Smooth muscle cell of the brain vasculature (primary cell): ENCODE measurements around the gene BRSK2.
"Not testable (repeated sequence)": the region's sequence is repeated elsewhere in the genome, so short reads cannot be mapped to it uniquely, and the experiment has no call there.

Source experiments
- DNase-seq: peaks from one replicate; pipeline ENCODE4 v3.0.0-alpha.2; 2012; ENCODE audit warnings: low read depth, low spot score

Gene BRSK2

DNA sequence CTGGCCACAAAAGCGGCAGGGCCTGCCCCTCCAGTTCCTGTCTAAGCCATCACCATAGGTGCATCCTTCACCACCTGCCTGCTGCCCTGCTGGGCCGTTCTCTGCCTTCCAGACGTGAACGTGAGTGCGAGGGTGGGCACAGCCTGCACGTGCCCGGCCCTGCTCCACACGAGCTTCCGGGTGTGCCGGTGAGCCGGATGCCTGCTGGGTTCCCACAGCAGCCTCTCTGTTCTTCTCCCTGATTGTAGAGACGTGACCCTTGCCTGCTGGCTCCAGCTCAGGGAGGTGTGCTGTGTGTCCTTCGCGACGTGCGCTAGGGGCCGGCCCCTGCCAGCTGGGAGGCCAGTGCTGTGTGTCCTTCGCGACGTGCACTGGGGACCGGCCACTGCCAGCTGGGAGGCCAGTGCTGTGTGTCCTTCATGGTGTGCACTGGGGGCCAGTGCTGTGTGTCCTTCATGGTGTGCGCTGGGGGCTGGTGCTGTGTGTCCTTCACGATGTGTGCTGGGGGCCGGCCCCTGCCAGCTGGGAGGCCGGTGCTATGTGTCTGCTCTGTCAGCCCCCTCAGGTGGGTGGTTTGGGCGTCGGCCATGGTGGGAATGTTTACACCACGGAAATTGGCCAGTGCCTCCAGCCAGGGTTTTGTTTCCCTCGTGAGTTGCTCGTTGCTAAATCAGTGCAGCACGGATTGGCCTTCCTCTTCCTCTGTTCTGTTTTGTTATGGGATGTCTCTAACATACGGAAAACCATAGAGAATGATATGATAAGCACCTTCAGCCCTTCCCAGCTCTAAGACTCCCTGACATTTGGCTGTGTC is 35.4 kb upstream of the BRSK2 start:
- no peak for DNase-seq

DNA sequence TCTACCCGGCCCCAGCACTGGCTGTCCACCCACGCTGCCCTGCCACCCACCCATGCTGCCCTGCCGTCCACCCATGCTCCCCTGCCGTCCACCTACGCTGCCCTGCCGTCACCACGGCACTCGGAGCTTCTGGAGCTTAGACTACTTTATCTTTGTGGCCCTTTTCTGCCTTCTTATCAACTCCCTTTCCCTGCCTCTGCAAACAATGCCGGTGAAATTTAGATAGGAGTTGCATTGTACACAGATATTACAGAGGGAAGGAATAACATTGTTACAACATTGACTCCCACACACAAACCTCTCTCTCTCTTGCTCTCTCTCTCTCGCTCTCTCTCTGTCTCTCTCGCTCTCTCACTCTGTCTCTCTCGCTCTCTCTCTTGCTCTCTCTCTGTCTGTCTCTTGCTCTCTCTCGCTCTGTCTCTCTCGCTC is 33.7 kb upstream of the BRSK2 start:
- DNase-seq, result no peak

DNA sequence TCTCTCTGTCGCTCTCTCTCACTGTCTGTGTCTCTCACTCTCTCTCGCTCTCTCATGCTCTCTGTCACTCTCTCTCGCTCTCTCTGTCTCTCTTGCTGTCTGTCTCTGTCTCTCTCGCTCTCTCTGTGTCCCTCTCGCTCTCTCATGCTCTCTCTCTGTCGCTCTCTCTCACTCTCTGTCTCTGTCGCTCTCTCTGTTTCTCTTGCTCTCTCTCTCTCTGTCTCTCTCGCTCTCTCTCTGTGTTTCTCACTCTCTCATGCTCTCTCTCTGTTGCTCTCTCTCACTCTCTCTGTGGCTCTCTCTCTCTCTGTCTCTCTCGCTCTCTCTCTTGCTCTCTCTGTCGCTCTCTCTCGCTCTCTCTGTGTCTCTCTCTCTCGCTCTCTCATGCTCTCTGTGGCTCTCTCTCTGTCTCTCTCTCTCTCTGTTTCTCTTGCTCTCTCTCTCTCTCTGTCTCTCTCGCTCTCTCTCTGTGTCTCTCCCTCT is 33.2 kb upstream of the BRSK2 start:
- no peak for DNase-seq

DNA sequence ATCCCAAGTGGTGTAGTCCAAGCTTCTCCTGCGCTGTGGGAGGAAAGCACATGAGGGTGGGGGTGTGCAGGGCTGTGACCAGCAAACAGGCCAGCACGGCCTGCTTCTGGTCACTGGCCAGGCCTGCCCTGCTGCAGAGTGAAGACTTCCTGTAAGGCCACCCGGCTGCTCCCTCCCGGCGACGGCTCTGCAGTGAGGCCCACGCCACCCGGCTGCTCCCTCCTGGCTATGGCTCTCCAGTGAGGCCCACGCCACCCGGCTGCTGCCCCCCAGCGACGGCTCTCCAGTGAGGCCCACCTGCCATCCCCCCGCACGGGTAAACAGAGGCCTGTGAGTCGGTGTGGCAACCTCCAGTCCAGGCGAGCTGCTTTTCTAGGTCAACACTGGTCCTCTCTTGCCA is 31.4 kb upstream of the BRSK2 start:
- DNase-seq, result no peak

DNA sequence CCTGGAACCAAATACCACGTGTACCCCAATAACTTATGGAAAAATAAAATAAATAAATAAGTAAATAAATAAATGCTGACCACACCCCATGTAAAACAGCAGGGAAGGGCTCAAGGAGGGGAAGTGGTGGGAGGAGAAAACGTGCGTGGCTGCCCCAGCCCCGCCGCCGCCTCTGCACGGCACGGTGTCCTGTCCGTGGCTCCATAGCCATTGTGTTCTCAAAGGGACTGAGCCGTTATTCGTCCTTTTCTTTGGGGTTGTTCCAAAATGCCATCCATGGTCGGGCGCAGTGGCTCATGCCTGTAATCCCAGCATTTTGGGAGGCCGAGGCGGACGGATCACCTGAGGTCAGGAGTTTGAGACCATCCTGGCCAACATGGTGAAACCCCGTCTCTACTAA is 30.8 kb upstream of the BRSK2 start:
- not testable (repeated sequence) for DNase-seq

DNA sequence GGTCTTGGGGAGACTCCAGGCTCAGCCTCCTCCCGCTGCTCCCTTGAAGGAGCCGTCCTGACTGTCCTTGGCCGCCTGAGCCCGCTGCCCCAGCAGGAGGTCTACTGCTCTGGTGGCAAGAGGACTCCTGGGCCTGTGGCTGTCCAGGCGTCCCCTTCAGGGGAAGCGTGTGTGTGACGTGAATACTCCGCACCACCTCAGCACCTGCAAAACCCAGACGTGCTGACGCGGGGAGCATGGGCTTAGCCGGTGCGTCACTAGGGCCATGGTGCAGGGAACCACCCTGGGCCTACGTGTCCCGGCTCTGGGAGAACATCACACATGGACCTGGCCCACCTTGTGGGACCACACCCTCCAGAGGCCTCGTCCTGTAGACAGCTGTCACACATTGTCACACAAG is 30.2 kb upstream of the BRSK2 start:
- no peak for DNase-seq

DNA sequence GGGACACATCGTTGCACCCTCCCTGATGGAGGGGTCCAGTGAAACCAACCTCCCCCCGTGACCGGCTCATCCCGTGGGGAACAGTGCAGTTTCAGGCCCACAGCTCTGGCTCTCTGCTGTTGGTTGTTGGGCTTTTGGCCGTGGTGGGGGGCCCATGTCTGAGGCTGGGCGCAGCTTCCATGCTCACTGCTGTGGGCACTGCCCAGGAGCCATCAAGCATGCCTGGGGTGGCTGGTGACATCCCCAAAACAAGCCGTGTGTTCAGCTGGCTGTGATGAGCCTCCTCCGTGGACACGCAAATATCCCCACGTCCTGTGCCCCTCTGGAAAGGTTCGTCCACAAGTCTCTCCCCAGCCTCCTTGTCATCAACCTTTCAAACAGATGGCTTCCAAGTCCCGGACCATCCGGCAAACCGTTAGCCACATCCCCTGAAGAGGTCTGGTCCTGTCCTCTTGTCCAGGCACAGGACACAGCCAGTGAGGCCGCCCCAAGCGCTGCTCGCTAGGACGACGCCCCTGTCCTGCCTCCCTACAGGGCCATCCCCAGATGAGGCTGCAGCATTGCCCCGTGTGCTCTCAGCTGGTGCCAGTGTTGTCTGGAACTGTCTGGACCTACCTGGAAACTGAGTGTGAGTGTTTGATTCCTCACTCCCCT is 29.4 kb upstream of the BRSK2 start:
- DNase-seq, result no peak

DNA sequence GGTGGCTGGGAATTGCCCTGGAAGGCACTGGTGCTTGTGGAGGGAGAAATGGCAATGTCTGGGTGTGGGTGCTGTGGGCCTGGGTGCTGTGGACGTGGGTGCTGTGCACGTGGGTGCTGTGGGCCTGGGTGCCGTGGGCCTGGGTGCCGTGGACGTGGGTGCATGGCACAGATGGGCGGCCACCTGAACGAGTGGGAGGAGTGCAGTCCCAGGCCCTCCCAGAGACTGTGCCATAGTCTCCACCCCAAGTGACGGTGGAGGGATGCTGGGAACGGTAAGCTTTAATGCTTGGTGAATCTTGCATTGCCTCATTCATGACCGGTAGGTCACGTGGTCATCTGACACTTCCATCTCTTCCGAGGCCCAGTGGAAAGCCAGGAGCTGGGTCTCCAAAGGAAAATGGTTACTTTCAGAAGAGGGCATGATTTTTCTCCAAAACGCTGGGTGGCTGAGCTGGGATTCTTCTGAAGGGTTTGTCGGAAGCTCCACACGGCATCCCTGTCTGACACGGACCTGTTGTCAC is 28.8 kb upstream of the BRSK2 start:
- no peak for DNase-seq

DNA sequence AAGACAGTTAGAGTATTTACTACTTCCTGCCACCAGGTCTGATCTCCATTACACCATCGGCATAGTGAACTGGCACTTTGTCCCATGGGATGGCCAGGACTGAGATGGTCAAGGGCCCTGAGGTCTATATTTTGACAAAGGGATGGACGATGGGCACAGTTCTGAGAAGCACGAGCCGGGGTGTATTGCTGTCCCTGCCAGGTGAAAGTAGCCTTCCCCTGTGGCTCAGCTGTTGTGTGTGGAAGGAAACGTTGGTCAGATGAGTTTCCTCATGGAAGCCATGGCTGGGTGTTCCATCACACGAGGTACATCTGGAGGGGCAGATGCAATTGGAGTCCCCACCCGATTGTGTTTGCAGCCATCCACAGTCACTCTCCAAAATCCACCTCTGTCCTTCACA is 27.9 kb upstream of the BRSK2 start:
- no peak for DNase-seq

DNA sequence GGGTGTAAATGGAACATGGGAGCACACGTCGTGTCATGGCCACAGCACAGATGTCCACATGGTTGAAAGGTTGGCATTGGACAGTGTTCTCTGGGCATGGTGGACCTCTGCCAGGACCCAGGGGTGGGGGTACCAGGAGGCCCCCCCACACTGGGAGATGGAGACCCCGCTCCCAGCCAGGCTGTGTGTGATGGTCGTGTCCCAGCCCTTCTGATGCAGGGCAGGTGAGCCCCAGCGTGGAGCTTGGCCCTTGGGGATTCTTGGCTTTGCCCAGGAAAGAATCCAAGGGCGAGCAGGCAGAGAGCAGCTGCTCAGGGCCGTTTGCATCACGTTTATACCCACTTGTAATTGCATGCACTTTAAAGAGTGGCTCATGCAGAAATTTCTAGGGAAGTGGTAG is 22.0 kb upstream of the BRSK2 start:
- DNase-seq, result no peak

DNA sequence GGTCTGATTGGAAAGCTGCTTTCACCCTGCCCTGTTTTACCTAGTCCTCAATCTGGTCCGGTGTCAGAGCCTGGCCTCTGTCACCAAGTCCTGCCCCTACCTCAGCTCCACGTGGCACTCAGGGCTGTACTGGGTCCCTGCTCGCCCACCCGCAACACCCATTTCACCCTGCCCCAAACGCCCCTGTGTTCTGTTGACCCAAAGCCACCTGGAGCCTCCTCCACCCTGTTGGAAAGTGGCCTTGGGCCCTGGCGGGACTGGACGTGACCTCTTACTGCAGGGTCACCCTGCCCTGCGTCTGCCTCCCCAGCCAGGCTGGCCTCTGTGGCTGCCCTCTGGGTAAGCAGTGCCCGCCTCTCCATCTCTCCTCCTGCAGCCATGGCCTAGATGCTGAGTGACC is 21.5 kb upstream of the BRSK2 start:
- no peak for DNase-seq

DNA sequence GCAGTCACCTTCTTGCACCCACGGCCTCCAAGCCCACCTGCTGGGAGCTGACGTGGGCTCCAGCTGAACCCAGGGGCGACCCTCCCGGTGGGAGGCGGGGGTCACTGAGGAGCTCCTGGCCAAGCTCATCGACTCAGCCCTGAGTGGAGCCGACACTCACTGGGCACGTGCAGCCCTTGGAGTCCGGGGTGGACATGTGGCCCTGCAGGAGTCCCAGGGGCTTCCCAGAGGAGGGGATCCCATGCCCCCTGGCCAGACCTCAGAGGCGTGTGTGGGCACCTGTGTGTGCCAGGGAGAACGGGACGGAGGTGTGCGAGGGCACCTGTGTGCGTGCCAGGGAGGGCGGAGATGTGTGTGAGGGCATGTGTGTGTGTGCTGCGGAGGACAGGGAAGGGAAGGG is 20.8 kb upstream of the BRSK2 start:
- no peak for DNase-seq

DNA sequence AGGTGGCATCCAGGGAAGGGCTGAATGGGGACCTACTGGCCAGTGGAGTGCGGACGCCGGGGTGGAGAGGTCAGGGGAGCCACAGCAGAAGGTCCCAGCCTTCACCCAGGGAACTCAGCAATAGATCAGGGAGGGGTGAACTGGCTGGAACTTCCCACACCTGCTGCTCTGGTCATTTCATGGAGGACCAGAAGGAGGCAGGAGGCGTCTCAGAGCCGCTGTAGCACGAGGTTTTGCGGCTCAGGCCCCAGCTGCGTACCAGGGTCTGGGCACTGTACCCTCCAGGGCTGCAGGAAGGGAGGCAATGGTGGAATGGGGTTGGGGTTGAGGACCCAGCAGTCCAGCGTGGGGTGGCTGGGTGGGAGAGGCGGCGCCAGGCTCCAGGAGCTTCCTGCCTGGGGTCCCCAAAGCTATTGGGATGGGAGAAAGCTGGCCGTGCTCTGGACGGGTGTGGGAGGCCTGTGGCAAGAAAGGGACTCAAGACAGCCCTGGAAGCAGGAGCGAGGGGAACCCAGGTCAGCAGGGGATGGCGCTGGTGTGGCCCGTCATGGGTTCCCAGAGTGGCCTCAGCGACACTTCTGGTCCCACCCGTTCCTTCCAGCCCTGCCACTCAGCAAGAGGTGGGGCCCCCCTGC is 20.2 kb upstream of the BRSK2 start:
- no peak for DNase-seq

DNA sequence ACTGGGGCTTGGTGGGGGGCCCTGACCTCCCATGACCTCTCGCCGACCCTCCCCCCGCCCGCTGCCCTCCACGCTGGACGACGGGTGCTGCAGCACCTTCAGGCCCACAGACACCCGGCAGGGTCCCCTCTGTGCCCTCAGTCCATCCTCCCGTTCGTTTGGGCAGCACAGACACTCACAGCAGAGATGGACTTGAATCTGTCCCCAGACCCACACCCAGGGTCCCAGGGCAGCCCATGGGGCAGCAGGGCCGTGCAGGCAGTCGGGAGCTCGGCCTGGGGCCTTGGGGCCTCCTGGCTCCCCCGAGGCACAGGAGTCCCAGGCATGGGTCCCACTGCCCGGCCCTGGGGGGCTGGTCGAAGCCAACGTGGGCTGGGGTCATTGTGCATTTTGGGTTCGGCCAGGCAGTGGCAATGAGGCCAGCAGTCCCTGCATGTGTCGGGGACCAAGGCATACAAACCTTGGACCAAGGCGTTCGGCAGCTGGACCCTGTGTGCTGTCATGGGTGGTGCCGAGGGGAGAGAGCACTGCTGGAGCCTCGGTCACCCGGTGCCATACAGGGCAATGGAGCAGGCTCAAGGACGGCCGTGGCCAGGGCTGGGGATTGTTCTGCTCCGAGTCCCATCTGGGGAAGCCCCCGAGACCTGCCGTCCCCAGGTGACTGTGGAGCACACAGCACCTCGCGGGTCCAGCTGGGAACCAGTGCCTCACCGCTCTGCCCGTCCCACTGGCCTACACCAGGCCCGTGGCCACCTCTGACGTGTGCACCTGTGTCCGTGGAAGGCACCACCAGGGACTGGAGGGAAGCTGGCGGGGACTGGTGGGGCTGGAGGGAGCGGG is 19.3 kb upstream of the BRSK2 start:
- no peak for DNase-seq

DNA sequence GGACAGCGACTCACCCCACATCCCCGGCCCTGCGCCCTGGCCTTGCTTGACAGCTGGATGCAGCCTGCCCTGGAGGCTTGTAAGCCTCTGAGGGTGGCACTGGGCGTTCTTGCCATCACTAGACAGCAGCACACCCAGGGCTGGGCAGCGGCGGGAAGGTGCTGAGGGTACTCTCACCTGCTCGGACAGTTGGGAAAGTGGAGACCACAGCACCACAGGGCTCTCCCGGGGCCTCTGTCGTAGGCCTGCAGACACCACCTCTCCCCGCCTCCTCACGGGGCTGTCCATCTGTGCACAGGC is 18.8 kb upstream of the BRSK2 start:
- no peak for DNase-seq

DNA sequence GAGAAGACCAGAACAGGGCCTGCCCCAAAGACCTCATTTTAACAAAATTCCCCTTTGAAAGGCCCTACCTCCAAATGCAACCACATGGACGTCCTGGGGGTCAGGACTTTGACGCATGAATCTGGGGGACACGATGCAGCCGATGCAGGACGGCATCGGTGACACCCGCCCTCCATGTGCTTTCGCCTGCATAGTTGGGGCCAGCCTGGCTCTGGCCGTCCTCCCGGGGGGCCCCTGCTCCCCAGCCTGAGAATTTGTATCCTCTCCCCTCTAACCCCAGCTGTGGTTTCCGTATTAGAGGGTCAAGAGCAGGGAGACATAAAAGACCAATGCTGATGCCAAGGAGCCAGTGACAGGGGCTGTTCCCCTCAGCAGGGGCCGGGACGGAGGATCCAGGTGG is 18.4 kb upstream of the BRSK2 start:
- no peak for DNase-seq

DNA sequence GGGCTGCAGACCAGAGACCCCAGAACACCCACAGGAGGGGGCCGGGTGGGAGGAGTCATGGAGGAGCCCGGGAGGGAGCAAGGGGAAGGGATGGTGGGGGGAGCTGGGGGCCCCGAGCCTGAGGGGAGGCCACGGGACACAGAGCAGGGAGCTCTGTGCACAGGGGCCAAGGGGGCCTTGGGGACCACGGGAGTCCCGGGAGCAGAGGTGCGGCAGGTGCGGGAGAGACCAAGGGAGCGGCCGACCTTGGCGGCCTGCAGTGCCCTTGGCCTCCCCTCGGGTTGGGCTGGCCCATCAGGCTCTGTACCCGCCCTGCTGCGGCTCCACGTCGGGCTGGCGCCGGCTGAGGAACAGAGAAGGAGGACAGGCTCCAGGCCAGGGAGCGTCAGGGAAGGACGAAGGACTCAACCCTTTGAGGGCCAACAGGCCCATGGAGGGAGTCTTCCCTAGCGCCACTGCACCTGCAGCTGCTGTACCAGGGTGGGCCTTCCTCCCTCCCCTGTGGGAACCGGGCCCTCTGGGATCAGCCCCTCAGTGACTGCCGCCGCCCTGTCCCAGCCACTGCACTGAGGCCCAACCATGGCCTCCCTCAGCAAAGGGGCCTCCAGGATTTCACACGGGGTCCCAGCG is 17.8 kb upstream of the BRSK2 start:
- DNase-seq, result no peak

DNA sequence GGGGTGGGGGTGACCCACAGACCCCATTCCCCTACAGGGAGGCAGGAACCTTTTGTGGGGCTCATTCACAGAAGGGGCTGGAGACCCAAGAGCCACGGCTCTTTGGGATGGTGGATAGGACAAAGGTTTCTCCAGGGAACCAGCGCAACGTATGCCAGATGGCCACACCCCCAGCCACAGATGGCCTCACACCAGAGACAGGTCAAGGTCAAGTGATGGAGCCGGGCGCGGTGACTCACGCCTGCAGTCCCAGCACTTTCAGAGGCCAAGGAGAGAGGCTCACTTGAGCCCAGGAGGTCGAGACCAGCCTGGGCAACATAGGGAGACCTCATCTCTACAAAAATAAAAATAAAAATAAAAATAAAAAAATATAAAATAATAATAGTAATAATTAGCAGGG is 17.1 kb upstream of the BRSK2 start:
- no peak for DNase-seq

DNA sequence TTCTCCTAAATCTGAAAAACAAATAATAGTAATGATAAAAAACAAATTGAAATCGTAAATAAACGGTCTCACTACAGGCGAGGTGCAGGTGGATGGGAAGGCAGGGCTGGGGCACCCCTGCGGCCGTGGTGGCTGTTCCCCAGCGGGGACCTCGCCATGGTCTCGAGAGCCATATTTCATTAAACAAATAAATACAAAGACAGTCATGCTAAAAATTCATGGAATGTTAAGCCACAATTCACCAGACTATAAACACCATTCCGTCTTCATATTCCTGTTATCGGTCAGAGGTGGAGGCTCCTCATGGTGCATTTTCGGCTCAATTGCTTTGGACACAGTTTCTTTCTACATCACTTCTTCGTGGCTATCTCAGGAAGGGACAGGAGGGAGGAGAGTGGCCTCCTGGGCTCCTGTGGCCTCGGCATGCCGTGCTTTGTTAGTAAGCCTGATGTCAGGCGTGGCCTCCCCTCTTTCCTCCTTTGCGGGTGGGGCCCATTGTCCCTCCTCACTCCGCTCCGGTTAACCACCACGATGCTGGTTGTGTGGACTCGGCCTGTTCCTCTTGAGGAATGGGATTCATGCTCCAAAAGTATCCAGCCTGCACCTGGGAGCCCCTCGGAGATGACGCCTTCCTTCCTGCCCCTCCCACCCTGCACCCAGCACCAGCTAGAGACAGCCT is 16.1 kb upstream of the BRSK2 start:
- DNase-seq, result no peak

DNA sequence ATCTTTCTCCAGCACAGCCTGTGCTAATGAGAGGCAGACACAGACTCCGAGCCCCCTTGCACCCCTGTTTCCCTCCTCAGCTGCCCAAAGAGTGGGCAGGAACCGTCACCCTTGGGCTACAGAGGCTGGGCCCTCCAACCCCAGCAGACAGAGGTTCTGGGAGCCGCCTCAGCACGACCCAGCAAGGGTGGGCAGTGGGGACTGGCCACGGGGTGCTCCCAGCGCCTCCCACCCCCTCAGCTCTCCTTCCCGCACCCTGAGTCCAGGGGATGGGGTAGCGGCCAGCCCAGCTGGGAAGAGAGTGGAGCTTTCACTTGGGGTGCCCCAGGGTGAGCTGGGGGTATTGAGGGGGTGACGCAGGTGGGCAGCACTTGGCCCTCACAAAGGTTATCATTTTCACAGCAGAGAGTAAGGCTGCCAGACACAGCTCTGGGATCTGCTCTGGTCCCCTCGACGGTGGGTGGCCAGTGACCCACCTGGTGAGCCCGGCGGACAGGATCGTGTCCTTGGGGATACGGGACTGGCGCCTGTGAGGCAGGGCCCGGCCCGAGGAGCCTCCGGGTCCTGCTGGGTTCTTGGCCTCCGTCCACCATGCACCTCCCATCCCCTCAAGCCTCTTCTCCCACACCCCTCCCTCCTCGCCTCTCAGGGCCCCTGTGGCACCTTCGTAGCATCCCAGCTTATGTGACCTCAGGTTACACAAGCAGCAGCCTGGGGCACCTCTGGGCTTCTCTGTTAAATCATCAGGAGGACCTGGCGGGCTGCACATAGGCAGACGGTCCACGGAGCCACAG is 14.4 kb upstream of the BRSK2 start:
- DNase-seq, result no peak
